Right lobe of liver (tissue), 4 donors: ENCODE results near the gene MINDY3.

Experiments
- POLR2A ChIP-seq: fragments of 450-650 bp; IDR thresholded peaks from one replicate; pipeline ENCODE4 v1.6.1; 2017; ENCODE audit warnings: antibody characterized with exemption, mild to moderate bottlenecking
- TF ChIP-seq, protein P1 (sequence below), 4 donors: fragments of 200-600 bp in 3 of 4; fragments of 450-650 bp in 1 of 4; IDR thresholded peaks; one replicate each; pipeline versions ENCODE4 v1.5.1 to v1.8.0; 2016 to 2022; ENCODE audit warnings: antibody characterized with exemption in 4 of 4, mild to moderate bottlenecking in 2 of 4
- donor health status: DM: no; HTN: no; CAD: no.
- donor health status: DM: no; HTN: no; CAD: no.
- donor health status: DM: no; HTN: yes; CAD: no.

DNA sequence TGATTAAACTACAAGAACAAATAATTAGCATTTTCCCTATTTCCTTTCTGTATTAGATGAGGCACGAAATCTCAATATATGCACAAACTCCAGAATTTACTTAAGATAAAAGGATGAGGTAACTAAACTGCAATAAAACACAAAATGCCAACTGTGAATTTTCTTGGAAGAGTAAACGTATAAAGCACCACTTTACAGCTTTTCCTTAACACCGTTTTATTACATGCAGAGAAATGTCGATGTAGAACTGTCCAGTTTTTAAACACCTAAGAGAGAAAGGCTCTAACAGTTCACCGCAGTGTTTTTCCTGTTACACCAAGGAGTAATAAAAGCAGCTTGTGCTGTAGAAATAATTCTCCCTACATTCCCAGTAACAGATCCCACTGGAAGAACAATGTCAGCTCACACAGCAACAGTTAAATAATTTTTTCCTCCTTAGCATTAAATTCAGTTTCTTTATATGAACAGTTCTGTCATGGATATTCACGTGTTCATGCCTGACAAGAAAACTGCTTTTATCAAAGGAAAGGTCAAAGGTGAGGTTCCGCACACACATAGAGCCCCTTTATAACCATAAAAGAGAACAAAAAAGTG, 52.0 kb downstream of the MINDY3 start:
- TF ChIP-seq, protein P1, sequence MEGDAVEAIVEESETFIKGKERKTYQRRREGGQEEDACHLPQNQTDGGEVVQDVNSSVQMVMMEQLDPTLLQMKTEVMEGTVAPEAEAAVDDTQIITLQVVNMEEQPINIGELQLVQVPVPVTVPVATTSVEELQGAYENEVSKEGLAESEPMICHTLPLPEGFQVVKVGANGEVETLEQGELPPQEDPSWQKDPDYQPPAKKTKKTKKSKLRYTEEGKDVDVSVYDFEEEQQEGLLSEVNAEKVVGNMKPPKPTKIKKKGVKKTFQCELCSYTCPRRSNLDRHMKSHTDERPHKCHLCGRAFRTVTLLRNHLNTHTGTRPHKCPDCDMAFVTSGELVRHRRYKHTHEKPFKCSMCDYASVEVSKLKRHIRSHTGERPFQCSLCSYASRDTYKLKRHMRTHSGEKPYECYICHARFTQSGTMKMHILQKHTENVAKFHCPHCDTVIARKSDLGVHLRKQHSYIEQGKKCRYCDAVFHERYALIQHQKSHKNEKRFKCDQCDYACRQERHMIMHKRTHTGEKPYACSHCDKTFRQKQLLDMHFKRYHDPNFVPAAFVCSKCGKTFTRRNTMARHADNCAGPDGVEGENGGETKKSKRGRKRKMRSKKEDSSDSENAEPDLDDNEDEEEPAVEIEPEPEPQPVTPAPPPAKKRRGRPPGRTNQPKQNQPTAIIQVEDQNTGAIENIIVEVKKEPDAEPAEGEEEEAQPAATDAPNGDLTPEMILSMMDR (IDR thresholded peaks at IDR 0.05) = no peak
- no peak for TF ChIP-seq POLR2A
